Stimulated activated CD8-positive, alpha-beta memory T cell treated with anti-CD3 and anti-CD28 coated beads, Interleukin-4, amount 100 ng/mL, for 4 hours (primary cell): ENCODE data around the gene CADPS2.
"Not testable (repeated sequence)": the region's sequence is repeated elsewhere in the genome, so short reads cannot be mapped to it uniquely, and the experiment has no call there.

ENCODE experiments used
- DNase-seq, 2 donors: peaks; one replicate each; pipeline ENCODE4 v3.0.0-alpha.2; 2020; ENCODE audit warnings: low read depth in 2 of 2, low spot score in 1 of 2

Gene CADPS2

DNA sequence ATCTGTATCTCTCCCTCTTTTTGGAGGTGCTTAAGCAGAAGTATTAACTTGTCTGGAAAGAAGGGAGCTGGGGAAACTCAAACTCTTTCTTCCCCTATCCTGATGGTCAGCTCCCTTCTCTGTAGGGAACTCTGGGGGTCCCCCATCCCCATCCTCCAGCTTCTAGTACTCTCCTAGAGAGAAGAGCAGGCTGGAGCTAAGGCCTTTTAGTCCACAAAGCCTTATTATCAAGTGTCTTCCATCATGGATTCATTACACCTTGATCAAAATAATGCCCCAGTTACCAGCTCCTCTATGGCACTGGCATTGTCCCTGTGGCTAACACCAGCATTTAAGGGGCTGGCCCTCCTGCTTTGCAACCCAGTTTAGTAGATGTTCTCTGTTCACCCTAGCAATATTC is 35.7 kb downstream of the CADPS2 start:
- no peak for DNase-seq

DNA sequence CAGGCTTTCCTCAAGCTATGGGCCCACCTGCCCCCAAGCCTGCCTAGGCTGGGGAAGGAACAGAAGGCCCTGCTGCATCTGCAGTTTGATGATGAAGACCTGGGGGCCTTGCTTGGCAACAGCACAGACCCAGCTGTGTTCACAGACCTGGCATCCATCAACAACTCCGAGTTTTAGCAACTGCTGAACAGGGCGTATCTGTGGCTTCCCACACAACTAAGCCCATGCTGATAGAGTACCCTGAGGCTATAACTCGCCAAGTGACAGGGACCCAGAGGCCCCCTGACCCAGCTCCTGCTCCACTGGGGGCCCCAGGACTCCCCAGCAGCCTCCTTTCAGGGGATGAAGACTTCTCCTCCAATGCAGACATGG is 36.3 kb downstream of the CADPS2 start:
- no peak for DNase-seq

DNA sequence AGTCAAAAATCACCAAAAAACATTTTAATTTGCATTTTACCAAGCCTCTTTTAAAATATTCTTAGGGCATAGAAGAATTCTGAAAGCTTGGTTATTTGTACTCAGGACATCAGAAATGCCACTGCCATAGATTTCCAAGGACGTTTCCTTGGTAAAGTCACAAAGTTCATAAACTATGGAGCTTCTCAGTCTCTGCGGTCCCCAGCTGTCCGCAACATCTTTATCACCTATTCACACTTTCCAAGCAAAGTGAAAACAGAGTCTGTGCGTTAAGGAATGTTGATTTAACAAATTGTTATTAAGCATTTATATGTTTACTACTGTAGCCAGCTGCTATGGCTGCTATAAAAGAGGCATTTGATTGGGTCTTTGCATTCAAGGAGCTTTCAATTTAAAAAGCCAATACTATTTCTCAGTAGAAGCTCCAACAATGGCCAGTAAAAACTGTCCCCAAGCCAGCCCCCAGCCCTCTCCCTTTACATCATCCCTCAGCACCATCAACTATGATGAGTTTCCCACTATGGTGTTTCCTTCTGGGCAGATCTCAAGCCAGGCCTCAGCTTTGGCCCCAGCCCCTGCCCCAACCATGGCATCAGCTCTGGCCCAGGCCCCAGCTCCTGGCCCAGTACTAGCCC is 36.8 kb downstream of the CADPS2 start:
- no peak for DNase-seq

DNA sequence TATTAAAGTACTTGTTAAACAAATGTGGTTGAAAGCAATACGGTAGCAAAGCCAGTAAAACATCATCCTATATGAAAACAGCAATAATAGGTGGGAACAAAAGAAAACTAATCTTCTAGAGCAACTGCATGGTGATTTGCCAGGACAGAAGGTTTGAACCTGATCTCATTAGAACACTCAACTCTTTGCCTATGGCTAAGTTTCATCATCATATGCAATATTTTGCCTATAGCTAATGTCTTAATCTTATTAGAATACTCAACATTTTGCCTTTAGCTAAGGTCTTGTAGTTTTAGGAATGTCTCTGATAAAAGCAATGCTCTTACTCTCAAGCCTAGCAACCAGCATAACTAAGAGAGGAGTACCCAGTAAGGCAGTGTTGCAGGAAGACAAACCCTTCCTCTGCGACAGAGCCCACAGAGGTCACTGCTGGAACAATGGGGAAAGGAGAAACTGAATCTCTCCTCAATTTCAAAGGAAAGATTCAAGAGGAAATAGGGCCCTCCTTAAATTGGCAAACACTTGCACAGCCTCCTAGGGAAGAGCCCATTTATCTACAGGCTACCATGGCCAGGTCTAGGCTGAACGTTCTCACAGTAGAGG is 38.3 kb downstream of the CADPS2 start:
- no peak for DNase-seq

DNA sequence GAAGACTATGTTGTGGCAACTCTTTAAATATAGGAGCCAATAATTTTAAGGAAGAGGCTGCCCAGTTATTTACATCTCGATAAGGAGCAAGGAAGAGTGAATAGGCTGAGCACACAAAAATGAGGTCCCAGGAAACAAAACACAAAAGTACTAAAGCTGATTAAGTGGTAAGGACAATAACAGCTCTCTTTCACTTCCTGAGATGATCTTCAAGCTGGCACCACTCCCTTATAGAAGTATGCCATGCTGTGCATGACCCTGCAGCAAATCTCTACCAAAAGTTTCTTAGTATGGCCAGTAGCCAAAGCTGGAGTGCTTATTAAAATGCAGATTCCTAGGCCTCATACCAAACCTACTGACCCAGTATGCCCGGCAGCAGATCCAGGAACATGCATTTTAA is 39.7 kb downstream of the CADPS2 start:
- DNase-seq = no peak

DNA sequence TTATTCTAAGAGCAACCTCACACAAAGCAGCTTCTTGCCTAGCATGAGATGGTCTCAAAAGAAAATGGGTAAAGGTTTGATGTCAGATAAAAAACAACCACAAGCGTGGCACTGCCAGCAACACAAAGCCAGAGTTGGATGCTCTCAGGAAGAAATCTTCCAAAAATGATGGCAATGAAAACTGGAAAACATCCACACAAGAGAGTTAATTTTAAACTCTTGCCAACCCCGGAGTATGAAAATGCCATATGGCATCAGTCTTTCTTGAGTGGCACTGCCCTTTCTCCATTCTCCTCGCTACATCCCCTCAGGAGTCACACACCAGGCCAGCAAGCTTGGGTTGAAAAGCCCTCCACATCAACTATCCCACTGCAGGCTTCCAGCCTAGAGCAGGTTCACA is 41.0 kb downstream of the CADPS2 start:
- DNase-seq = no peak

DNA sequence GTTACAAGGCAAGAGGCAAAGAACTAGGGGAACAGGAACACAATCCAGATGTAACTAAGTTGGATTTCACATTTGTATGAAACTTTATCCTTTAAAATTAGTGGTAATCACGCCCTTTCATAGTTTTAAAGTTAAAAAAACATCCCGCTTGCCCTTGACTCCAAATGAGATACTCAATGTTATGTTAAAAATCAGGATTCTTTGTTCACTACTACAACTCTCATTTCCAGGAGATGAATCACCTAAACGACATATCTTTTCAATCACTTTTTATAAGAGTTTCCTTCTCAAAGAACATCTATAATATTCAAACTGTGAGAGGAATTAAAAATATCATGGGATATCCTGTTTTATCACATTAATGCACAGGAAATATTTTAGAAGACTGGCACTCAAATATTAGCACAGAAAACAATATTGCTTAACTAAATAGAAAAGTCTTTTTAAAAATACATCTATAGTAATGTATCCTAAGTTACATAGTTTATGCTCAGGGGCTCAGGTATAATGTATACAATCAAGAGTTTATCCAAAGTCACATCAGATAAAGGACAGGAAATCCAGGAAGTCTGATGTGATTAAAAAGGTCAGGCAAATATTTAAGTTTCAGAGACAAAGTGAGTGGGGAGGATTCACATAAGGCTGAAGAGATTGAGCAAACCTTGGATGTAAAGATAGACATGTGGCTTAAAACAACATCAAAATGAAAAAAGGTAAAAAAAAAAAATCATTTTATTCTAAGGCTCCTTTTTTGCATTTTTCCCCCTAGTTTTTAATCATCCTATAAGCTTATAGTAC is 41.9 kb downstream of the CADPS2 start:
- no peak for DNase-seq

DNA sequence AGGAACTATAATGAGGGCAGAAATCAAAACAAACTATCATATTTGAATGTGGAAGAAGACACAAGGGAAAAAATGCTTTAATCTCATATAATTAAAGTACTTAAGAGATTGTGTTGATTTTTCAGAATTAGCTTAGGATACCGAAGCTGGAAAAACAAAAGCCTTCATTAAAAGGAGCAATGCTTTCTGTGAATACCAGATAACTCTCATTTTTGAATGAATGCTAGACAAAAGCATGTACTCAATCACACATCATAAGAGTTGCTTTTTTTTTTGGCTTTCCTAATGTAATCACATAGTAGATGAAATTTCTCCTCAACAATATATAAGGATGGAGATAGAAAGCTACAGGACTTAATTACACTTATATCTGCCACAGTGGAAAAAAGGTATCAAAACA is 43.3 kb downstream of the CADPS2 start:
- DNase-seq = no peak

DNA sequence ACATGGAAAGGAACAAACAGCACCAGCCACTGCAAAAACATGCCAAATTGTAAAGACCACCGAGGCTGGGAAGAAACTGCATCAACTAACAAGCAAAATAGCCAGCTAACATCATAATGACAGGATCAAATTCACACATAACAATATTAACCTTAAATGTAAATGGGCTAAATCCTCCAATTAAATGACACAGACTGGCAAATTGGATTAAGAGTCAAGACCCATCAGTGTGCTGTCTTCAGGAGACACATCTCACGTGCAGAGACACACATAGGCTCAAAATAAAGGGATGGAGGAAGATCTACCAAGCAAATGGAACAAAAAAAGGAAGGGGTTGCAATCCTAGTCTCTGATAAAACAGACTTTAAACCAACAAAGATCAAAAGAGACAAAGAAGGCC is 50.0 kb downstream of the CADPS2 start:
- not testable (repeated sequence) for DNase-seq

DNA sequence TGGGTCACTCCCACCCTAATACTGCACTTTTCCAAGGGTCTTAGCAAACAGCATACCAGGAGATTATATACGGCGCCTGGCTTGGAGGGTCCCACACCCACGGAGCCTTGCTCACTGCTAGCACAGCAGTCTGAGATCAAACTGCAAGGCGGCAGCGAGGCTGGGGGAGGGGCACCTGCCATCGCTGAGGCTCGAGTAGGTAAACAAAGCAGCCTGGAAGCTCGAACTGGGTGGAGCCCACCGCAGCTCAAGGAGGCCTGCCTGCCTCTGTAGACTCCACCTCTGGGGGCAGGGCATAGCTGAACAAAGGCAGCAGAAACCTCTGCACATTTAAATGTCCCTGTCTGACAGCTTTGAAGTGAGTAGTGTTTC is 51.7 kb downstream of the CADPS2 start:
- not testable (repeated sequence) for DNase-seq

DNA sequence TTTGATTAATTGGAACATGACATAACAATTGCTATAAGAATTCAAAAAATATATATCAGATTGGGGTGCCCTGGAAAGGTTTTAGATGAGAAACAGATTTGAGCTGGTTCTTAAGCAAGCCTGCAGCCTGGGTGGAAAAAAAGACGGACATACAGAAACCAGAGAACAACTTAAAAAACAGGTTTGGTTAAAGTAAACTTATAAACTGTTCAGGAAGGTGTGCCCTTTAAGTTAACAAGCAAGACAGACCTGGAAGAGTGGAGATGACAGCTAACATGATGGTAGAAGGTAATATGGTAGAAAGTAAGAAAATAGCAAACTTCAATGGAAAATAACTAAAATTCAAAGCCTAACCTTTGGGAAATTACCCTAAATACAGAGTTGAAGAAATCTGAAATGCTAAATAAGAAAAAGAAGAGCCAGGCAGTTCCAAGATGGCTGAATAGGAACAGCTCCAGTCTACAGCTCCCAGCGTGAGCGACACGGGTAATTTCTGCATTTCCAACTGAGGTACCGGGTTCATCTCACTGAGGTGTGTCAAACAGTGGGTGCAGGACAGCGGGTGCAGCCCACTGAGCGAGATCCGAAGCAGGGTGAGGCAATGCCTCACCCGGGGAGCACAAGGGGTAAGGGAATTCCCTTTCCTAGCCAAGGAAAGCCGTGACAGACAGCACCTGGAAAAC is 52.2 kb downstream of the CADPS2 start:
- DNase-seq = no peak

DNA sequence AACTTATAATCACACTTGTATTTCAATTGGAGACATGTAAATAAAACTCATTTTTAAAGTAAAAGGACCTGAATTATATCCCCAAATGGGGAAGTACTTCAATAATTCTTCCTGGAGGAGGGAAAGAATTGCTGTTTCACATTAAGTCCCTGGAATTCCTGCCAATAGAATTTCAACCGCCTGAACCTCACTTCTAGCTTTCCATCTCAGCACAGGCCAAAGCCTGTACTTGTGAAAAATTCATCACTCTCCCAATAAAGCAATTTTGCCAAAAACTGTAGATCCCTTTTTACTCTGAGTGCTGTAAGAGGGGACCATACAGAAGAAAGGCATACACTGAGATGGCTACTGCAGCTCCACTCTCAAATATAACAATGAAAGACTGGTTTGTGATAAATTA is 54.8 kb downstream of the CADPS2 start:
- DNase-seq = no peak

DNA sequence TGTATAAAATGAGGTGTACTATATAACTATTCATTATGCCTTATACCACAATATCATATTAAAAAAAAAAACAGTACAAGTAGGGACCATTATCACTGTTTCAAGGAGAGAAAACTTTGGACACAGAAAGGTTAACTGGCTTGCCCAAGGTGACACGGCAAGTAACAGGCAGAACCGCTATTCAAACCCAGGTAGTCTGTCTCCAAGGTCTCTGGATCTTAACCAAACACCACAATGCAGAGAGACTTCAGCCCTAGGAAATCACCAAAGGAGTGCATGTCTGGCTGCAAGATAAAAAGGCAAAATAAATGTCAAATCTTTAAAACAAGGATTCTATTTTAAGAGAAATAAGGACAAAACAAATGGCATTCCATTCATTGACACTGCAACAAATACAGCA is 56.3 kb downstream of the CADPS2 start:
- DNase-seq = no peak

DNA sequence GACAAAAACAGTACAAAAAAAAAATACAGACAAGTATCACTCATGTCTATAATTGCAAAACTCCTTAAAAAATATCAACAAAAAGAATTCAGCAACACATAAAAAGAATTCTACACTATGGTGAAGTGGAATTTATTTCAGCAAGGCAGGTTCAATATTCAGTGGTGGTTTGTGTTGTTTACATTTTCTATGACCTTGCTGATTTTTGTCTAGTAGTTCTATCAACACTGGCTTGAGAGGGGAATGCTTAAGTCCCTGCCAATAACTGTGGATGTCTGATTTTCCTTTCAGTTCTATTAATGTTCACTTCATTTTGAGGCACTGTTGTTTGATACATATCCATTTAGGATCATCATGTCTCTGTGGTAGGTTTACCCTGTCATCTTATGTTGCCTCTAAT is 58.5 kb downstream of the CADPS2 start:
- no peak for DNase-seq

DNA sequence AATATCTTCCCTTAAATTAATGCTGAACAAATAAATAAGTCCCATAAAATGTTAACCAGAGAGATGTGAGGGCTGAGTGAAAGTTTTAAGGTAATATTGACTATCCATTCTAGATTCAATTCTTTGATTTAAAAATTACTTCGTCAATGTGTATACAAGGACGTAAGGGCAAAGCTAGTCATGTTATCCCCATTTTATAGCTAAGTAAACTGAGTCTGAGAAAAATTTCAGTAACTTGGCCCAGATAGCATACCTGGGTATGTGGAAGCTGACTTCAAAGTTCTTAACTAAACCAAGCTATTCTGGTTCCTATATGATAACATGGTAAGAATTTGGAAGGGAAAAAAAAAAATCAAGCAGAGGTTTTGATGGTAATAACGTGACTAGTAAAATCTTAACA is 72.4 kb downstream of the CADPS2 start:
- no peak for DNase-seq

DNA sequence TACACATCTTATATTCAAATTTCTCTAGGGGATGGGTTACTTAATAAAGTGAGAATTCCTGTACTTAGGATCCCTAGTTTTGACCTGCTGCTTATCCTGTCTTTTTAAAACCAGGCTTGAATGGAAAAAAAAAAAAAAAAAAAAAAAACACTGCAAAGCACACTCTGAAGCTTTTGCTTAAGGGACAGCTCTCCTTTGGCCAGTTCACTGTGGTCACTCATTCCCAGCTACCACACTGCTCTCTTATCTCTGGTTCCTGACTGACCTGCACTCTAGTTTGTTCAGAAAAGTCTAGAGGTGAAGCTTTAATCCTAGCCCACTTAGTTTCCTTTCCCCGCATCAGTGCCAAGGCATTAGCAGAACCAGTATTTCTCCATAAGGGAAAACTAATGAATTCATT is 82.4 kb downstream of the CADPS2 start:
- DNase-seq = no peak

DNA sequence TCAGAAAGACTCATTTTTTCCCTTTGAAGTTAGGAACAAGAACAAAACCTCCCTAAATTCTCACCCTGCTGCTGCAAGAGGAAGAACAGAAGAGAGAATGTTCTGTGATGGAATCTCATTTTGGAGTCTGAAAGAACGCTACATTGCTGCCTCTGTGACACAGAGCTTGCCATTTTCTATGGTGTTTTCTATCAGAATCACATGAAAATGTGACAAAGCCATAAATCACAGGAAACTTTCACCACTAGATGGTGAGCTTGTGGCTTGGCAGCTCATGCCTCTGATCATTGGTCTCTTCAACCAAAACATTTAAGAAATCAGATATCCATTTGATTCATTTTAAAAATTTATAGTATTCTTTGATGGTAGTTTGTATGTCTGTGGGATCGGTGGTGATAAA is 82.9 kb downstream of the CADPS2 start:
- no peak for DNase-seq

DNA sequence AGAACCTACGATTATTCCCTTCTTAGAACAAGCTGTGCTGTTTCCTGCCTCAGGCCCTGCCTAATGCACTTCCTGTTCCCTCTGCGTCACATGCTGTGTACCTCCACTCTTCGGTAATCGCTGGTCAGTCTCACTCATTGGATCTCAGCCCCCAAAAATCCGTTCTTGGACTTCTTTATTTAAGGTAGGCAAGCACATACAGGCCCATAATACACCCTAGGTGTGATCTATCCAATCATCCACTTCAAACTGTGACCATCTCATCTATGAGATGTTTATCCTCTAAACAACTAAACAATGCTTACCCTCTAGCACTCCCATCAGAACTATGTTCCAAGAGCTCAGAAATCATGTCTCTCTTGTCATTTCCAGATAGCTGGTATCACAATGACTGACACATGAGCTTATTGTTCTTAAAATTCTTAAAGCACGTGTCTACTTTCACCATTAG is 83.9 kb downstream of the CADPS2 start:
- no peak for DNase-seq

DNA sequence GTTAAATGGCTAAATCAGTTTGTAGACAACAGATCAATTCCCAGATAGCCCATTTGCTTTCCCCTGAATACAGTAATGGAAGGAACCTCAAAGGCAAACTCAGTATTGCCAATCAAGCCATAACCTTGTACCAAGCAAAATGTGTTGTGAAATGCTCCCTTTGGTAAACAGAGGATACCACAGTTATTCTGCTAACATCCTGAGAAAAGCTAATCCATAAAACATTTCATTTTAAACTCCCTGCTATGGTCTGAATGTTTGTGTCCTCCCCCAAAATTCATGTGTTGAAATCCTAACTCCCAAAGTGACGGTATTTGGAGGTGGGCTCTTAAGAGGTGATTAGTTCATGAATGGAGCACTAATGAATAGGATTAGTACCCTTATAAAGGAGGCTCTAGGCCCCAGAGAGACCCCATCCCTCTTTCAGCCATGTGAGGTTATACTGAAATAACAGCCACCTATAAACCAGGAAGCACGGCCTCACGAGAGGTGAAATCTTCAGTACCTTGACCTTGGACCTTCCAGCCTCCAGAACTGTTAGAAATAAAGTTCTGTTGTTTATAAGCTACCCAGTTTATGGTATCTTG is 94.2 kb downstream of the CADPS2 start:
- DNase-seq = no peak

DNA sequence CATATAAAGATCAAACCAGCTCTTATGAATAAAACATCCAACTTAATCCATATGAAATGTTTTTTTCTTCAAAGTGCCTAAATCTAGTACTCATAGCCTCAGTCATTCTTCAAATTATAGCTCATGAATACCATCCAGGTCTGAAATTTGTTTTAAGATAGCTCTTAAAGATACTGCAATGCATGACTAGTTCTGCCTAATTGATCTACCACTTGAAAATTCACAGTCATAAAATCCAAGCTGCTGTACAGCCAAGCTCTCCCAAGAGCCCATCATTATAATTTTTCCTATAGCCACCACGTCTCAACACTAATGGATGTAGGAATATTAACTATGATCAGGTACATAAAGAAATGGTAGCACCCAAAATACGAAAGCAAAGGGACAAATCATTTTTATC is 95.7 kb downstream of the CADPS2 start:
- DNase-seq = no peak

DNA sequence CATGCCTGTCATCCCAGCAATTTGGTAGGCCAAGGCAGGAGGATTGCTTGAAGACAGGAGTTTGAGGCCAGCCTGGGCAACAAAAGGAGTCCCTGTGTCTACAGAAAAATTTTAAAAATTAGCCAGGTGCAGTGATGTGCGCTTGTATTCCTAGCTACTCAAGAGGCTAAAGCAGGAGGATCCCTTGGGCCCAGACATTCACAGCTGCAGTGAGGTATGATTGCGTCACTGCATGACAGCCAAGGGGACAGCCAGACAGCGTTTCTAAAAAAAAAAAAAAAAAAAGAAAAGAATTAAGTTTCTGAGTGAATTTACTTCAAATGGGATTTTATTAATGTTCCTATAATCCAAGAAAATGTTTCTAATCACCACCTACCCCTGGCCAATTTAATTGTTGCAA is 96.1 kb downstream of the CADPS2 start:
- no peak for DNase-seq

DNA sequence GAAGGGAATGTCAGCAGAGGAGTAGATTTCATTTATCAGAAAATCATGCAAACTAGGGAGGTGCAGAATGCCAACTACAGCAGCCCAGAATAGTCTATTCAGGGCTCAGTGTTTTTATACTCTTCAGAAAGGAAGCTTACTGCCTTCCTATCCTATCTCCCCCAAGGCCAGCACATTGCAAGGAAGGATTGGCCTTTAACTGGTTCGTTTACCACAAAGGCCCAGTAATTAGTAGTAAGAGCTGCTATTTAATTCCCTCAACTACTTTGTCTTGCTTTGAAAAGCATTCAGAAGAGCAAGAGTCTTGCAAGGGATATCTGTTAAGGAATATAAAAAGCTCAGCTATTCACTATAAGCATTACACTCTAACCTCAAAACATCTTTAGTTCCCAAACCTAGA is 97.1 kb downstream of the CADPS2 start:
- DNase-seq = no peak
